OCI-M1 (cell line): ENCODE data around the gene C18orf54.
A peak's percentile ranks its signal among the peaks of the same experiment; 100 is the strongest.

ENCODE experiments used
- DNase-seq: peaks from one replicate; lab custom pipeline; 2025; lab: John Stamatoyannopoulos, UW

C18orf54 gene

GRCh38 chr18:54387631-54388030 lies 29.9 kb downstream of the C18orf54 start:
- no peak for DNase-seq

DNA sequence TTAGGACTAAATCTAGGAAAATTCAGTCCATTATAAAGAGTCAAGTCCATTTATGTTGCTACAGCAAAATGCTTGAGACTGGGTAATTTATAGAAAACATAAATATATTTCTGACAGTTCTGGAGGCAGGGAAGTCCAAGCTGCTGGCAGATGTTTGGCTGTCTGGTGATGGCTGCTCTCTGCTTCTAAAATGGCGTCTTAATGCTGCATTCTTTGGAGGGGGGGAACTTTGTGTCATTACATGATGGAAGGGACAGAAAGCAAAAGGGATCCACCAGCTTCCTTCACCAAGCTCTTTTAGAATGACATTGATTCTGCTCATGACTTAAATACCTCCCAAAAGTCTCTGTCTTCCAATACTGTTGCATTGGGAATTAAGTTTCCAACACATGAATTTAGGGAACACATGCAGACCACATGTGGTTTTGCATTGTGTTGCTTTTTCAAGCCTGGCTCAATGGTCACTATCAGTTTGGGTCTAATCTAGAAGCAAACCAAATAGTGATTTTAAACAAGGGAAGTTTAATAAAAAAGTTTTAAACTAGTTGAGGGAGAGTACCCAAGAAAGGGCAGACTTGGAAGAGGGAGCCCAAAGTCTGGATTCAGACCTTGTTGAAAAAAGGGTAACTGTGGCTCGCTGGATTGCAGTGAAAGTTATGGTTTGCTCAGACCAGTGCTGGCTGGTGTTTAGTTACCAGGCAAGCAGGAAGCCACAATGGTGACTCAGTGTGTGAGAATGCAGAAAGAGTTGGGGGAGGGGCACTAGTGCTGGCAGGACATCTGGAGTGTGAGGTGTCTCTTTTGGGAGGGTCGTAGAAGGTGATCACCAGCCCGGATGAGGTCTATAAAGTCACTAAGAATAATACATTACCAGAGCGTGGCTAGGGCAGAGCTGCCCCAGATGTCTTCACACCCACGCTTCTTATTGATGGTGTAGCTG lies 30.8 kb downstream of the C18orf54 start:
- DNase-seq: peak; percentile 86

- peak; percentile 54 for DNase-seq
Observed at GRCh38 chr18:54389143-54389505, 31.4 kb downstream of the C18orf54 start.

- peak; percentile 25 for DNase-seq
Observed at GRCh38 chr18:54390838-54391237, 33.1 kb downstream of the C18orf54 start.

DNA sequence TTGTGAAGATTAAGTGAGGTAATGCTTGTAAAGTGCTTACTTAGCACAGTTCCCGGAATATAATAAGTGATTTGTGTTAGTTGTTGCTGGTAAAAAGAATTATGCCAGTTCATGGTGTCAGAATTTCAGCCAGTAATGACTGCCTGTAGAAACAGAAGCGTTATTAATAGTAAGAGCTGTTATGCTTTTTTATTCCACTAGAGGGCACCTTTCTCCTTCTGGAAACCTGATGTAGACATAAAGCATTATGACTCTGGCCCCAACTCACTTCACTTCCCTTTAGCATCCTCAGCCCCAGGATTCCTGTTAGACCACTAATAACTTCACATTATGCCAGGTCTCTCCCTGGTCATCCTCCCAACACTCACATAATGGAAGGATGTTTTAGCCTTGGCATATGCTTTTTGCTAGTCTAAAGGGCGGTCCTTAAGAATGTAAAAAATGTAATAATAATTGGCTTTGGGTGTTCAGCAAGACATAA lies 34.9 kb downstream of the C18orf54 start:
- peak; percentile 92 for DNase-seq

DNA sequence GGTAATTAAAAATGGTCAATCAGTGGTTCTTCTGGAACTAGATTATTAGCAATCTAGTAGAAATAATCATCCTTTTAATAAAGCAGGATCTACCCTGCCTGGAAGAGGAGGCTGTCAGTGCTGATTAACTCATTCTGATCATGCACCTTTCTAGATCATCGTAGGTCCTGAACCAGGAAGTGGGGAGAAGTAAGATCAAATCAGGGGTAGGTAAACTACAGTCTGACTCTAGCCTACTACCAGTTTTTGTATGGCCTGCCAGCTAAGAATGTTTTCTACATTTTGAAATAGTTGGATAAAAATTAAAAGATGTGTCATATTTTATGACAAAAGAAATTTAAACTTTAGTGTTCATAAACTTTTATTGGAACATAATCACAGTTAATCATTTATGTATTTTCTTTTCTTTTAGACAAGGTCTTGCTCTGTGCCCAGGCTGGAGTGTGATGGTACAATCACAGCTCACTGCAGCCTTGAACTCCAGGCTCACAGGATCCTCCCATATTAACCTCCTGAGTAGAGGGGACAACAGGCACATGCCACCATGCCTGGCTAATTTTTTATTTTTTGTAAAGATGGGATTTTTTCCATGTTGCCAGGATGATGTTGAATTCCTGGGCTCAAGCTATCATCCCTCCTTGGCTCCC lies 36.1 kb downstream of the C18orf54 start:
- no peak for DNase-seq

GRCh38 chr18:54396760-54397159 lies 39.1 kb downstream of the C18orf54 start:
- DNase-seq: no peak

- no peak for DNase-seq
Observed at GRCh38 chr18:54405290-54405689, 47.6 kb downstream of the C18orf54 start.

GRCh38 chr18:54411781-54412180 lies 54.1 kb downstream of the C18orf54 start:
- no peak for DNase-seq

DNA sequence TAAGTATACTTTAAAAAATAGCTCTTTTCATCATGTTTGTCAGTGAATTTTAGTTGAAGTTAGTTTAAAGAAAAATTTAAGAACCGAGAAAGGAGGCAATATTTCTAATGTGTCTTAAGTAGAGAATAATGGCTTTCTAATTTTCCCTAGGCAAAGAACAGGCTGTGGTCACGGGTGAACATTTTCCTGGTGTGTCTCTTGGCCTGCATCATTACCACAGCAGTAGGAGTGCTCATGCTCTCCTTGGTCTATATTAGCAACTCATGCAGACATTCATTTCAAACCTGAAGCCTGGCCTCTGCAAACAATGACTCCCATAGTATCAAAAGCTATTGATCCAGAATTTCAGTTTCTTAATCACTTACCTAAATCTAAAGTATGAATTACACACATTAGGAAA lies 57.4 kb downstream of the C18orf54 start:
- no peak for DNase-seq

DNA sequence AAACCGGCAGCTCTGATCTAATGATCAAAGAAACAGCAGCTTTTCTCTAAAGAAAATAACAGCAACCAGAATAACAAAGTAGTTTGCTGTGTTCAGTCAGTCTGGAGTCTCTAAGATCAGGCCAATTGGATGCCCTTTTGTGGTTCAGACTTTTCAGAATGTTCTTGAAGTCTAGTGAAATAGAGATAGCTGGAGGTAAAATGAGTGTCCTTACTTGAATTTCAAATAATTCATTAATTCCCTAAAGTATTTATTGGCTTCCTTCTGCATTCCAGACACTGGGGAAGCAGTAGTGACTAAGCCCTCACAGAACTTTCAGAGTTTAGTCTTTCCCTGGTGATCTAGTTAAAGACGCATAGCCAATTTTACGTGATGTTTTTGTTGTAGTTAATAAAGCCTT lies 58.7 kb downstream of the C18orf54 start:
- DNase-seq: no peak

DNA sequence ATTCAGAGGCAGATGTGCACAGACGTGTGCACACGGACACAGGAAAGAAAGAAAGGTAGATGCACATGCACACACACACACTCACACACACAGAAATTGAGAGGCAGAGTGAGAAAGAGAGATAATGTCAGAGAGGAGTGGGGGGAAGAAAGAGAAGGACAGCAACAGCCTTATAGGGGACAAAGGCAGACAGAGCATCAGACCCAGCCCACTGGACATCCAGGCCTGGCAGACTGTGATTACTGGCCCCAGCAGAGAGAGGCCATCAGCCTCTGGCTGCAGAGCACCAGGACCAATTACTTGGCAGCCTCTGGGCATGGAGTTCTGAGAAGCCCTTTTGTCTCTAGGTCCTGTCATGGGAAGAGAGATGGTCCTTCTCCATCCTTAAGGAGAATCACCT lies 66.1 kb downstream of the C18orf54 start:
- no peak for DNase-seq

DNA sequence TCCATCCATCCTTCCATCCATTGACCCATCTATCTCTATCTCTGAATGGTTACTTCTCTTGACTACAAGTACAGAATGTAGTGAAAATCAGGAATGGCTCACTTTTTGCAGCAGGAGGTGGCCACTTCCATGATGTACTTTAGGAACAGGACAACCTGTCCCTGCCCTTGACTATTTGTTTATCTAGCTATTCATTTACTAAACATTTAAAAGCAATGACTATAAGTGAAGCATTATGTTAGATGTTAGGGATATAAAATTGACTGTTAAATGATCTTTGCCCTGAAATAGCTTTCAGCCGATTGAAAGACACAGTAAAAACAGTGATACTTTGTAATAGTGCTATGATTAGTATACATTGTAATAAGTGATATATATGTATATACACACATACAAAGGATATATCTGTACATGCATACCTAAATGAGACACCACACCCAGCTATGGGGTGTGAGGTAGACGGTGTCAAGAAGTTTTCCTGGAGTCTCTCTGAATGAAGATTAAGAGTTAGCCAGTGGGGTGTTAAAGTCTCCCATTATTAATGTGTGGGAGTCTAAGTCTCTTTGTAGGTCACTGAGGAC lies 68.5 kb downstream of the C18orf54 start:
- no peak for DNase-seq
